ENCODE measurements around the gene PTRH1.

The PTRH1 gene

DNA sequence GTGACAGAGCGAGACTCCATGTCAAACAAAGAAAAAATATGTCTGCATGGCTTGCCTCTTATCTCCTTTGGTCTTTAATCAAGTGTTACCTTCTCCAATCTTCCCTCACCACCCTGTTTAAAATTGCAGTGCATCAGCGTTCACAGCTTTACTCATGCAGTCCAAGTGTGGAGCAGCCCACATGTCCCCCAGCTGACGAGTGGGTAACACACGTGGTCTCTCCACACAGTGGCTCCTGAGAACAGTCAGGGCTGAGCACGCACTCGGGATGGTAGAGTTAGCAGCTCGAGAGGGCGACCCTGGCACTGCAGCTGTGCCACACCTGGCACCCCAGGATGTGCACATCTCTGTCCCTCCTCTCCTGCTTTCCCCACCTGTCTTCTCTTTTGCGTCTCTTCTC lies 34.6 kb downstream of the PTRH1 start:
- Mint-ChIP-seq H3K36me3 (peaks cover 4% of the 10 kb centered on the region), H3K4me1 (ENCODE audit: low read depth) (no peaks in the 10 kb centered on the region), H3K9me3 (ENCODE audit: low read depth) (no peaks in the 10 kb centered on the region), H3K27ac (no peak overlapping the region), H3K4me3 (no peak overlapping the region), H3K27me3 (no peaks in the 10 kb centered on the region)

DNA sequence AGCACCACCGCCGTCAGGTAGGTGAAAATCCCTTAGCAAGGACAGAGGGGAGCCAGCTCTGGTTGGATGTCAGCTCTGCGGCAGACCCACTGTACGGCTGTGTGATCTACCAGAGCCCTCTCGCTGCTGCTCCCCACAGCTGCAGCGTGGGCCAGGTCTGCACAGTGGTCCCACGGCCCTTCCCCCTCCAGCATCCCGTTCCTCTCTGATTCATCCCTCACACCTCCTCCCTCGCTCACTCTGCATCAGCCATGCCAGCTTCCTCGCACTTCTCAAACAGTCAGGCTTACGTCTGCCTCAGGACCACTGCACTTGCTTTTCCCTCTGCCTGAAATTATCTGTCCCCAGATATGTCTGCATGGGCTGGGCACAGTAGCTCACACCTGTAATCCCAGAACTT lies 35.2 kb downstream of the PTRH1 start:
- H3K4me1 Mint-ChIP-seq (ENCODE audit: low read depth) = no peaks in the 10 kb centered on the region

DNA sequence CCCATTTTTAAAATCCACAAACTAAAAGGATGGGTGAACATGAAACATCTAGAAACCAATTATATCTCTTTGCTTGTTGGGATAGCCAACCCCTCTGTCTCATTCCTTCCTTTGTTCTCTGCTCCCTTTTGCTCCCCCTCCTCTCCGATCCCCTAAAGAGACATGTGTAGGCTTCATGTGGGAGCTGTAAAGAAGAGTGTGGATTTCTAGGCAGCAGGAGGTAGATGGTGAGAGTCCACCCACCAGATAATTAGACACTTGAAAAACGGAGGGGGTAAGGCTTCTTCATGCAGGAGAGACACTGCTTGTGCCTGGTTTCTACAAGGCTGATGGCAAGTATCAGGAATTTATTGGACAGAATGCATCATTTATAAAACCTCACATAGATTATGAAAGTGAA lies 36.0 kb downstream of the PTRH1 start:
- Mint-ChIP-seq H3K36me3 (peaks cover 4% of the 10 kb centered on the region), H3K27me3 (no peaks in the 10 kb centered on the region)

More for the DNA sequence above, 35.2 kb downstream of the PTRH1 start:
- Mint-ChIP-seq H3K36me3 (peaks cover 4% of the 10 kb centered on the region), H3K9me3 (ENCODE audit: low read depth) (no peaks in the 10 kb centered on the region), H3K4me3 (no peak overlapping the region), H3K27ac (no peak overlapping the region), H3K27me3 (no peaks in the 10 kb centered on the region)

DNA sequence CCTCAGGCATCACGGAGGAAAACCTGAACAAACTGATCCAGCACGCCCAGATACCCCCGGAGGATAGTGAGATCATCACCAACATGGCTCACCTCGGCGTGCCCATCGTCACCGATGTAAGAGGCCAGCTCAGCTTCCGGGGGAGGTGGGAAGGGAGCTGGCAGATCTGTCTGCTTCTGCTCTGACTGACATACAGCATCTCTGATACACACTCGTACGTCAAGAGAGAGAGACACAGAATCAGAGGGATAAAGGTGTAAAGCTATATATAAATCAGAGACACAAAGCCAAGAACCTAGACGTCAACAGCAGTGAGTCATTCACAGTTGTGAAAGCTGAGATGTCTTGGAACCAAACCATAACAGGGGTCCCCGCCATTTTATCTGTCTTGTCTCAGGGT lies 38.8 kb downstream of the PTRH1 start:
- H3K4me1 Mint-ChIP-seq (ENCODE audit: low read depth) = no peaks in the 10 kb centered on the region
- H3K9me3 Mint-ChIP-seq (ENCODE audit: low read depth) = no peaks in the 10 kb centered on the region
- H3K27ac Mint-ChIP-seq = no peak overlapping the region
- H3K4me3 Mint-ChIP-seq = no peak overlapping the region
- no peaks in the 10 kb centered on the region for H3K27me3 Mint-ChIP-seq
- H3K36me3 Mint-ChIP-seq = peaks cover 6% of the 10 kb centered on the region

More for the DNA sequence above, 36.0 kb downstream of the PTRH1 start:
- Mint-ChIP-seq H3K27ac (no peak overlapping the region), H3K4me3 (no peak overlapping the region), H3K4me1 (ENCODE audit: low read depth) (no peaks in the 10 kb centered on the region), H3K9me3 (ENCODE audit: low read depth) (no peaks in the 10 kb centered on the region)

DNA sequence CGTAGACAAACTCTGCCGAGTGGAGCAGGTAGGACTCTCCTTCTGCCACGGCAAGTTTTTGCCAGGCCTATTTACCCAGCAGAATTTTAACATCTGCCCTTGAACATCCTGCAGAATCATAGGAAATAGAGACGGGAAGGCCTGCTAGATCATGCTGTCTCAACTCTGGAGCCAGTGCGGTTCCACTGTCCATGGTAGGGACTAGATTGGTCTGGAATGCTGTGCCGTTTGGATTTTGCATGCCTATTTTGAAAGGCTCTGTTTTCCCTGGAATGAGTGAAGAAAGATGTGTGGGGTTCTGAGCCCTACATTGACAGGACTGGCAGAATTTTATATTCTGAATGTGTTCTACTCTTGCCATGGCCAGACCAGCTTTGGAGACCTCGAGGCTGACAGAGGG lies 42.2 kb downstream of the PTRH1 start:
- no peaks in the 10 kb centered on the region for H3K27me3 Mint-ChIP-seq
- peaks cover 8% of the 10 kb centered on the region for H3K36me3 Mint-ChIP-seq
- H3K4me3 Mint-ChIP-seq = no peak overlapping the region
- H3K9me3 Mint-ChIP-seq (ENCODE audit: low read depth) = no peaks in the 10 kb centered on the region
- no peaks in the 10 kb centered on the region for H3K4me1 Mint-ChIP-seq (ENCODE audit: low read depth)
- H3K27ac Mint-ChIP-seq = no peak overlapping the region

DNA sequence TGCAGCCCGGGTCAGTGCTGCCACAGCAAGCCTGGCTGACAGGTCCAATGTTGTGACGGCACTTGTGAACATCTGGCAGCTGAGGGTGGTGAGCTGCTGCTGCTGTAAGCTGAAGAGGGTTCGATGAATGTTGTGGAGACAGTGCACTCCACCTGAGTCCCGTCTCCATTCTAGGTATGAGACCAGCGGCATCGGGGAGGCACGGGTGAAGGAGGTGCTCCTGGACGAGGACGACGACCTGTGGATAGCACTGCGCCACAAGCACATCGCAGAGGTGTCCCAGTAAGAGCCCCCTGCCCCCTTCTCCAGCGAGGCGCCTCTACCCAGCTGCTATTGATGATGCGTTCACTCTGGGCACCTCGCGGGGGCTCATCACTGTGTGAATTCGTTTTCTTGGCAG lies 47.6 kb downstream of the PTRH1 start:
- no peaks in the 10 kb centered on the region for H3K9me3 Mint-ChIP-seq (ENCODE audit: low read depth)
- peak overlapping the region; percentile 16 for H3K27ac Mint-ChIP-seq
- H3K4me1 Mint-ChIP-seq (ENCODE audit: low read depth) = no peaks in the 10 kb centered on the region
- H3K4me3 Mint-ChIP-seq = no peak overlapping the region
- peaks cover 7% of the 10 kb centered on the region for H3K36me3 Mint-ChIP-seq
- H3K27me3 Mint-ChIP-seq = no peaks in the 10 kb centered on the region

DNA sequence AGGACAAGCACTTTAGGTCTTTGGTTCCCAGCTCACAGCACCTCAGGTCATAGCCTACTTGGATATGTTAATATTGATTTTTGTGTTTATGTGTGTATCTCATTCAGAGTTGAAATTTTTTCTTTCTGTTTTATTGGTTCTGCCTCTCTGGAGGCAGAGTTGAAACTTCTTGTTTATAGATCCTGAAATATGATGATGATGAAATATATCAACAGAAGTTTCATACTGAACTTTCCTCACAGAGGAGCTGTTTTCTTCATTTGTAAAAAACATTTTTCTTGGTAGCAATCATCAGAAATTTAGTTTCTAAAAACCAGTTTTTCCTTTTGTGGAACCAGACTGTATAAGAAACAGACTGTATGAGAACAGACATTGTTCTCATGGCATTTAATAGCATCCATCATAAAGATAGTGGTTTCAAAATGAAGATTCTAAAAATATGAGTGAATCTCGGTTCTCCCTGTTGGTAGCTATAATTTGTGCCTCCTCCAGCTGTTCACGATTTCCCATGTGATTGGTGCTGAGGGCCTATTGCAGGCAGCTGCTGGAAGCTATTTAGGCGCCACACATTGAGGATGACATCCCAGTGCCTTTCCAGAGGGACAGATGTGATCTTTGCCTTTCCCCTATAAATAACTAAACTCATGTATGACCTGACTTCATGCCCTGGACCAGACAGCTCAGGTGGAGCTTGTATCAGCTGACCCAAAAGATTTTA lies 48.2 kb downstream of the PTRH1 start:
- no peaks in the 10 kb centered on the region for H3K9me3 Mint-ChIP-seq (ENCODE audit: low read depth)
- H3K36me3 Mint-ChIP-seq = peaks cover 10% of the 10 kb centered on the region
- no peak overlapping the region for H3K4me3 Mint-ChIP-seq
- peak overlapping the region; percentile 16 for H3K27ac Mint-ChIP-seq
- no peaks in the 10 kb centered on the region for H3K4me1 Mint-ChIP-seq (ENCODE audit: low read depth)
- H3K27me3 Mint-ChIP-seq = no peaks in the 10 kb centered on the region

DNA sequence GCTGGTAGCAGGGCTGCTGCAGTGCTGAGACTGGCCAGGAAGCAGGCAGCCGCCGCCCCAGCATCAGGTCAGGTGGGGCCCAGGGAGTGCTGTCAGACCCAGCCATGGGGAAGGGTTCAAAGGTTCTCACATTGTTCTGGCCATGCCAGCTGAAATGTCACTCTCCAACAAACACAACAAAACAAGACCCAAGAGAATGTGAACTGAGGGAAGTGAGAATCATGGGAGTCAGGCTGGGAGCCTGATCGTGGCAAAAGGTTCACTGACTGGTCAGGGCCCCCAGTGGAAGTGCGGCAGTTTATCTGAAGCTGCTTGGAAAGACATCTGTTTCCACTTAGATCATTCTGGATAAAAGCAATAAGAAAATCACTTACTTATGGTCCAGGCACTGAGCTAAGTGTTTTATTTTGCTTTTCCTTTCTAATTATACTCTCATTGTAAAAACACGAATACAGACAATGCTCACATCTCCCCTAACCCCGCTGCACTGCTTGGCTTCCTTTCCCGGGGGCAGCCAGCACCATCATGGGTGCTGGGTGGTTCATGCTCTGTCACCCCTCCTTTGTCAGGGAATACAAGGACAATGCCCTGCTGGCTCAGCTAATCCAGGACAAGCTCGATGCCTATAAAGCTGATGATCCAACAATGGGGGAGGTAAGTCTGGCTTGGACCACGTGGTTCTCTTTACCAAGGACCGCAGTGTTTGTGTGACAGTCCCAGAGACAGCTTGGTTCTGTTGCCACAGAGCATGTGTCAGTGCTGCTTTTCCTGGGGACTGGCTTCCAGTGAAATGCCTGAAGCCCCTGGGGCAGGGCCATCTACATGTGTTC lies 50.6 kb downstream of the PTRH1 start:
- Mint-ChIP-seq H3K4me3 (no peak overlapping the region), H3K9me3 (ENCODE audit: low read depth) (no peaks in the 10 kb centered on the region), H3K4me1 (ENCODE audit: low read depth) (no peaks in the 10 kb centered on the region), H3K36me3 (peaks cover 8% of the 10 kb centered on the region), H3K27me3 (no peaks in the 10 kb centered on the region), H3K27ac (no peak overlapping the region)

DNA sequence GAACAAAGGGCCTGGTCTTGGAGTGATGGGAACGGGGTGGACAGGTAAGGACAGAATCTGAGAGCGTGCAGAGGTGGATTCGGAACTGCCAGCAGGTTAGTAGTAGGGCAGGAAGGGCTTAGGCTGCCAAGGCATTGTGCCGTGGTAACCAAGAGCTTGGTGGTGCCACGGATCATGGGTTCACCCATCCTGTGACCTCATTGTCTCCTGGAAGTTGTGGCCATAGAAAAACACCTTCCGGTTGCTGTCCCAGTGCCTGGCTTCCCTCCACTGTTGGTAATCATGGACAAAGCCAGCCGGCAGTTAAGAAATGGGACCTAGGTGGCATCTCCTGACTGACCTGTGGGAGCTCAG lies 51.2 kb downstream of the PTRH1 start:
- no peak overlapping the region for H3K27ac Mint-ChIP-seq
- H3K9me3 Mint-ChIP-seq (ENCODE audit: low read depth) = no peaks in the 10 kb centered on the region
- no peaks in the 10 kb centered on the region for H3K27me3 Mint-ChIP-seq
- H3K36me3 Mint-ChIP-seq = peaks cover 8% of the 10 kb centered on the region
- H3K4me3 Mint-ChIP-seq = no peak overlapping the region
- H3K4me1 Mint-ChIP-seq (ENCODE audit: low read depth) = no peaks in the 10 kb centered on the region
